WTC11 (cell line): ENCODE results near the gene SUPT3H. TPM values are rescaled to one million over a fixed set of nuclear protein-coding genes. Genes with fewer than 3 reads are reported as not detected.

Experiments
- ATAC-seq: fragments of 200-7000 bp; cut with Tn5 transposase; 2 replicates; pipeline ENCODE4 v1.10.0; 2021; ENCODE audit warnings: mild to moderate bottlenecking, moderate library complexity
- CTCF ChIA-PET: fragments of 300-600 bp; sonication (Branson Sonifier 250); formaldehyde crosslinking; loops from one replicate; lab custom pipeline; 2021; ENCODE audit warnings: antibody characterized with exemption; lab: Charles Lee
- POLR2A ChIA-PET: fragments of 350-600 bp; sonication (Branson Sonifier 250); formaldehyde crosslinking; loops from one replicate; lab custom pipeline; 2021; ENCODE audit warnings: antibody characterized with exemption; lab: Charles Lee
- DNase-seq: peaks from one replicate; pipeline ENCODE4 v3.0.0; 2021; ENCODE audit warnings: low spot score
- H3K27ac Mint-ChIP-seq: 2 replicates; pipeline ENCODE4 v1.8.0; 2021; ENCODE audit warnings: mixed read lengths
- H3K27me3 Mint-ChIP-seq: 2 replicates; pipeline ENCODE4 v1.8.0; 2021; ENCODE audit warnings: low read depth, mild to moderate bottlenecking, moderate library complexity, mixed read lengths
- H3K36me3 Mint-ChIP-seq: 2 replicates; pipeline ENCODE4 v1.8.0; 2021; ENCODE audit warnings: mixed read lengths
- H3K4me1 Mint-ChIP-seq: 2 replicates; pipeline ENCODE4 v1.8.0; 2022; ENCODE audit warnings: mixed read lengths
- H3K4me3 Mint-ChIP-seq: 2 replicates; pipeline ENCODE4 v1.8.0; 2021; ENCODE audit warnings: mild to moderate bottlenecking, moderate library complexity, mixed read lengths
- H3K9me3 Mint-ChIP-seq: 2 replicates; pipeline ENCODE4 v1.8.0; 2021; ENCODE audit warnings: mixed read lengths
- AR ChIP-seq: fragments of 250-450 bp; sonication (Bioruptor Pico); IDR thresholded peaks from 2 replicates; pipeline ENCODE4 v1.9.0; 2021; ENCODE audit warnings: mild to moderate bottlenecking
- CDX4 ChIP-seq: fragments of 250-450 bp; sonication (Bioruptor Pico); IDR thresholded peaks from 2 replicates; pipeline ENCODE4 v1.9.0; 2021; ENCODE audit warnings: moderate library complexity, mild to moderate bottlenecking, inconsistent platforms, borderline replicate concordance
- E2F4 ChIP-seq: sonication (generic); formaldehyde crosslinking; IDR thresholded peaks from 2 replicates; pipeline ENCODE4 v1.8.1; 2022; ENCODE audit warnings: low read depth, mild to moderate bottlenecking, moderate library complexity, missing genetic modification reagents, borderline replicate concordance
- ESRRA ChIP-seq: sonication (generic); formaldehyde crosslinking; IDR thresholded peaks from 2 replicates; pipeline ENCODE4 v1.8.1; 2022; ENCODE audit warnings: mild to moderate bottlenecking, missing genetic modification reagents, borderline replicate concordance
- FOXK1 ChIP-seq: sonication (generic); formaldehyde crosslinking; IDR thresholded peaks from 2 replicates; pipeline ENCODE4 v1.8.0; 2022; ENCODE audit warnings: mild to moderate bottlenecking, moderate library complexity, missing genetic modification reagents
- GABPB1 ChIP-seq: sonication (generic); formaldehyde crosslinking; IDR thresholded peaks from 2 replicates; pipeline ENCODE4 v1.8.1; 2023; ENCODE audit warnings: mild to moderate bottlenecking, missing genetic modification reagents
- MXD4 ChIP-seq: fragments of 250-450 bp; sonication (Bioruptor Pico); IDR thresholded peaks from 2 replicates; pipeline ENCODE4 v1.8.0; 2021; ENCODE audit warnings: mild to moderate bottlenecking, moderate library complexity, borderline replicate concordance
- MYBL2 ChIP-seq: sonication (generic); formaldehyde crosslinking; IDR thresholded peaks from 2 replicates; pipeline ENCODE4 v1.8.1; 2023; ENCODE audit warnings: mild to moderate bottlenecking, moderate library complexity, missing genetic modification reagents
- NR1H2 ChIP-seq: sonication (generic); formaldehyde crosslinking; IDR thresholded peaks from 2 replicates; pipeline ENCODE4 v1.9.0; 2021; ENCODE audit warnings: mild to moderate bottlenecking, moderate library complexity, missing genetic modification reagents
- PREB ChIP-seq: sonication (generic); formaldehyde crosslinking; IDR thresholded peaks from 2 replicates; pipeline ENCODE4 v1.8.1; 2022; ENCODE audit warnings: mild to moderate bottlenecking, missing genetic modification reagents, moderate library complexity, borderline replicate concordance
- SOX15 ChIP-seq: fragments of 250-450 bp; sonication (Bioruptor Pico); IDR thresholded peaks from 2 replicates; pipeline ENCODE4 v1.9.0; 2021; ENCODE audit warnings: mild to moderate bottlenecking
- TCF7 ChIP-seq: sonication (generic); formaldehyde crosslinking; IDR thresholded peaks from 2 replicates; pipeline ENCODE4 v1.8.0; 2022; ENCODE audit warnings: mild to moderate bottlenecking, low read depth, missing genetic modification reagents, moderate library complexity
- ZBTB21 ChIP-seq: sonication (generic); formaldehyde crosslinking; IDR thresholded peaks from 2 replicates; pipeline ENCODE4 v1.8.1; 2023; ENCODE audit warnings: mild to moderate bottlenecking, missing genetic modification reagents, borderline replicate concordance
- ZNF232 ChIP-seq: sonication (generic); formaldehyde crosslinking; IDR thresholded peaks from 2 replicates; pipeline ENCODE4 v1.8.0; 2022; ENCODE audit warnings: mild to moderate bottlenecking, missing genetic modification reagents
- ZNF317 ChIP-seq: sonication (generic); formaldehyde crosslinking; IDR thresholded peaks from 2 replicates; pipeline ENCODE4 v1.8.1; 2023; ENCODE audit warnings: low read depth, mild to moderate bottlenecking, moderate library complexity, missing genetic modification reagents, borderline replicate concordance
- ZNF416 ChIP-seq: fragments of 250-450 bp; sonication (Bioruptor Pico); IDR thresholded peaks from 2 replicates; pipeline ENCODE4 v1.9.0; 2021; ENCODE audit warnings: mild to moderate bottlenecking, inconsistent platforms
- total RNA-seq: library from RNA; stranded (reverse); gene quantifications from 3 replicates; pipeline ENCODE4 v1.2.3, GENCODE V29; 2021
- TF ChIP-seq, protein P1 (sequence below): fragments of 250-450 bp; sonication (Bioruptor Pico); IDR thresholded peaks from 2 replicates; pipeline ENCODE4 v2.1.2; 2022; ENCODE audit warnings: mild to moderate bottlenecking, moderate library complexity
- TF ChIP-seq, protein P2 (sequence below): sonication (generic); formaldehyde crosslinking; IDR thresholded peaks from 2 replicates; pipeline ENCODE4 v1.8.1; 2022; ENCODE audit warnings: low read depth, missing genetic modification reagents, borderline replicate concordance
- TF ChIP-seq, protein P3 (sequence below): sonication (generic); formaldehyde crosslinking; IDR thresholded peaks from 2 replicates; pipeline ENCODE4 v1.8.0; 2023; ENCODE audit warnings: missing genetic modification reagents
- TF ChIP-seq, protein P4 (sequence below): sonication (generic); formaldehyde crosslinking; IDR thresholded peaks from 2 replicates; pipeline ENCODE4 v1.8.1; 2023; ENCODE audit warnings: mild to moderate bottlenecking, missing genetic modification reagents

The SUPT3H gene
- total RNA-seq, 1 experiment from 2014 or later = 15.3 TPM

DNA sequence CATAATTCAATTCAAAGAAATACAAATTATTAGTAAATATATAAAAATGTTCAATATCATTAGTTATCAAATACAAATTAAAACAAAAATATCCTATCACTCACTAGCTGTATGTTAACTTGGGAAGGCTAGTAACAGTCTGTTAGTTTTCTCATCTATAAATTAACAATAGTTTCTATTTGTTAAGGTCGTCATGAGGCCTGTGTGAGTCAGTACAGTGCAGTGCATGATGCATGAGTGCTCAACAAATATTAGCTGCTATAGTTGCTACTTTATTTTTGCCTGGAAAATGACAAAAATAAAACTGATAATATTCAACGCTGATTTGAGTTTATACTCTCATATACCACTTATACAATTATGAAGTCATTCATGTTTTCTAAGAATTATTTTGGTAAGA, 451.2 kb downstream of the SUPT3H start:
- TF ChIP-seq ZBTB21 (CRISPR knock-in tag) (no peak), FOXK1 (CRISPR knock-in tag) (no peak), E2F4 (CRISPR knock-in tag) (no peak), TCF7 (no peak), MXD4 (CRISPR knock-in tag) (no peak), AR (no peak), SOX15 (CRISPR knock-in tag) (no peak), PREB (CRISPR knock-in tag) (no peak), ZNF232 (CRISPR knock-in tag) (no peak), ZNF416 (no peak), MYBL2 (no peak), NR1H2 (CRISPR knock-in tag) (no peak), GABPB1 (CRISPR knock-in tag) (no peak), ESRRA (no peak), CDX4 (CRISPR knock-in tag) (no peak), ZNF317 (CRISPR knock-in tag) (no peak)
- TF ChIP-seq, protein P1, sequence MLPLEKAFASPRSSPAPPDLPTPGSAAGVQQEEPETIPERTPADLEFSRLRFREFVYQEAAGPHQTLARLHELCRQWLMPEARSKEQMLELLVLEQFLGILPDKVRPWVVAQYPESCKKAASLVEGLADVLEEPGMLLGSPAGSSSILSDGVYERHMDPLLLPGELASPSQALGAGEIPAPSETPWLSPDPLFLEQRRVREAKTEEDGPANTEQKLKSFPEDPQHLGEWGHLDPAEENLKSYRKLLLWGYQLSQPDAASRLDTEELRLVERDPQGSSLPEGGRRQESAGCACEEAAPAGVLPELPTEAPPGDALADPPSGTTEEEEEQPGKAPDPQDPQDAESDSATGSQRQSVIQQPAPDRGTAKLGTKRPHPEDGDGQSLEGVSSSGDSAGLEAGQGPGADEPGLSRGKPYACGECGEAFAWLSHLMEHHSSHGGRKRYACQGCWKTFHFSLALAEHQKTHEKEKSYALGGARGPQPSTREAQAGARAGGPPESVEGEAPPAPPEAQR (CRISPR knock-in tag) = no peak
- TF ChIP-seq, protein P2, sequence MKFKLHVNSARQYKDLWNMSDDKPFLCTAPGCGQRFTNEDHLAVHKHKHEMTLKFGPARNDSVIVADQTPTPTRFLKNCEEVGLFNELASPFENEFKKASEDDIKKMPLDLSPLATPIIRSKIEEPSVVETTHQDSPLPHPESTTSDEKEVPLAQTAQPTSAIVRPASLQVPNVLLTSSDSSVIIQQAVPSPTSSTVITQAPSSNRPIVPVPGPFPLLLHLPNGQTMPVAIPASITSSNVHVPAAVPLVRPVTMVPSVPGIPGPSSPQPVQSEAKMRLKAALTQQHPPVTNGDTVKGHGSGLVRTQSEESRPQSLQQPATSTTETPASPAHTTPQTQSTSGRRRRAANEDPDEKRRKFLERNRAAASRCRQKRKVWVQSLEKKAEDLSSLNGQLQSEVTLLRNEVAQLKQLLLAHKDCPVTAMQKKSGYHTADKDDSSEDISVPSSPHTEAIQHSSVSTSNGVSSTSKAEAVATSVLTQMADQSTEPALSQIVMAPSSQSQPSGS (CRISPR knock-in tag) = no peak
- TF ChIP-seq, protein P3, sequence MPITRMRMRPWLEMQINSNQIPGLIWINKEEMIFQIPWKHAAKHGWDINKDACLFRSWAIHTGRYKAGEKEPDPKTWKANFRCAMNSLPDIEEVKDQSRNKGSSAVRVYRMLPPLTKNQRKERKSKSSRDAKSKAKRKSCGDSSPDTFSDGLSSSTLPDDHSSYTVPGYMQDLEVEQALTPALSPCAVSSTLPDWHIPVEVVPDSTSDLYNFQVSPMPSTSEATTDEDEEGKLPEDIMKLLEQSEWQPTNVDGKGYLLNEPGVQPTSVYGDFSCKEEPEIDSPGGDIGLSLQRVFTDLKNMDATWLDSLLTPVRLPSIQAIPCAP (CRISPR knock-in tag) = no peak
- TF ChIP-seq, protein P4, sequence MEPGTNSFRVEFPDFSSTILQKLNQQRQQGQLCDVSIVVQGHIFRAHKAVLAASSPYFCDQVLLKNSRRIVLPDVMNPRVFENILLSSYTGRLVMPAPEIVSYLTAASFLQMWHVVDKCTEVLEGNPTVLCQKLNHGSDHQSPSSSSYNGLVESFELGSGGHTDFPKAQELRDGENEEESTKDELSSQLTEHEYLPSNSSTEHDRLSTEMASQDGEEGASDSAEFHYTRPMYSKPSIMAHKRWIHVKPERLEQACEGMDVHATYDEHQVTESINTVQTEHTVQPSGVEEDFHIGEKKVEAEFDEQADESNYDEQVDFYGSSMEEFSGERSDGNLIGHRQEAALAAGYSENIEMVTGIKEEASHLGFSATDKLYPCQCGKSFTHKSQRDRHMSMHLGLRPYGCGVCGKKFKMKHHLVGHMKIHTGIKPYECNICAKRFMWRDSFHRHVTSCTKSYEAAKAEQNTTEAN (CRISPR knock-in tag) = no peak
- ChIA-PET POLR2A (no interaction called here), CTCF (interaction anchor here (1.4 kb wide), 1 partner anchor 996 kb away, joined by 3 read pairs; no protein-coding TSS in a partner anchor)
- Mint-ChIP-seq H3K36me3 (no peaks in the 10 kb centered on the region), H3K9me3 (no peaks in the 10 kb centered on the region), H3K27me3 (no peaks in the 10 kb centered on the region), H3K4me3 (no peak overlapping the region), H3K27ac (no peak overlapping the region), H3K4me1 (0 out of 2 replicates have a peak, but pooled peaks cover 7% of the 10 kb centered on the region)
- DNase-seq = no peak
- no peak for ATAC-seq
